Mesendoderm (in vitro differentiated cells): ENCODE results near the gene RALGAPA2.

Experiments used
- DNase-seq: peaks from one replicate; pipeline ENCODE4 v3.0.0; 2013
- H2AK5ac ChIP-seq: 2 replicates; pipeline ENCODE4 v1.6.1; 2013; ENCODE audit warnings: low read length, inconsistent platforms
- H2BK120ac ChIP-seq: 2 replicates; pipeline ENCODE4 v1.6.1; 2013; ENCODE audit warnings: low read depth, mild to moderate bottlenecking, low read length, moderate library complexity, mixed read lengths
- H2BK15ac ChIP-seq: replicated peaks from 2 replicates; pipeline ENCODE4 v1.6.1; 2013; ENCODE audit warnings: low read depth, mild to moderate bottlenecking, moderate library complexity
- H2BK5ac ChIP-seq: 2 replicates; pipeline ENCODE4 v1.6.1; 2013; ENCODE audit warnings: low read length, inconsistent platforms
- H3K18ac ChIP-seq: 2 replicates; pipeline ENCODE4 v1.6.1; 2013; ENCODE audit warnings: mild to moderate bottlenecking, low read length, mixed read lengths
- H3K23ac ChIP-seq: one replicate; pipeline ENCODE4 v1.6.1; 2013; ENCODE audit warnings: low read length
- H3K27ac ChIP-seq: 2 replicates; pipeline ENCODE4 v1.5.1; 2013; ENCODE audit warnings: low read depth, mild to moderate bottlenecking, inconsistent platforms, low read length, moderate library complexity
- H3K27me3 ChIP-seq: 2 replicates; pipeline ENCODE4 v1.6.1; 2013; ENCODE audit warnings: low read length, control low read depth, mild to moderate bottlenecking, inconsistent platforms; ENCODE audit not compliant: insufficient read depth, poor library complexity
- H3K36me3 ChIP-seq: 2 replicates; pipeline ENCODE4 v1.6.1; 2013; ENCODE audit warnings: low read length, inconsistent platforms; ENCODE audit not compliant: control insufficient read depth, insufficient read depth
- H3K4ac ChIP-seq: one replicate; pipeline ENCODE4 v1.6.1; 2013; ENCODE audit warnings: low read depth, mild to moderate bottlenecking, low read length, moderate library complexity
- H3K4me1 ChIP-seq: 2 replicates; pipeline ENCODE4 v1.6.1; 2013; ENCODE audit warnings: low read depth, low read length, inconsistent platforms; ENCODE audit not compliant: control insufficient read depth
- H3K4me2 ChIP-seq: 2 replicates; pipeline ENCODE4 v1.6.1; 2013; ENCODE audit warnings: low read length
- H3K4me3 ChIP-seq: 2 replicates; pipeline ENCODE4 v1.5.1; 2013; ENCODE audit warnings: mild to moderate bottlenecking, low read length
- H3K56ac ChIP-seq: one replicate; pipeline ENCODE4 v1.6.1; 2013; ENCODE audit warnings: low read length
- H3K79me1 ChIP-seq: 2 replicates; pipeline ENCODE4 v1.6.1; 2013; ENCODE audit warnings: low read length, inconsistent platforms
- H3K79me2 ChIP-seq: 2 replicates; pipeline ENCODE4 v1.6.1; 2013; ENCODE audit warnings: mild to moderate bottlenecking, low read length; ENCODE audit not compliant: control insufficient read depth, insufficient read depth
- H3K9ac ChIP-seq: 2 replicates; pipeline ENCODE4 v1.6.1; 2013; ENCODE audit warnings: low read length, inconsistent platforms
- H4K5ac ChIP-seq: one replicate; pipeline ENCODE4 v1.6.1; 2013; ENCODE audit warnings: low read length
- H4K8ac ChIP-seq: one replicate; pipeline ENCODE4 v1.6.1; 2013; ENCODE audit warnings: low read depth, mild to moderate bottlenecking, control low read depth, low read length, moderate library complexity
- WGBS: extraction: QIAGEN DNeasy Blood & Tissue Kit; methylation state at CpG from one replicate; pipeline ENCODE4 v1.1.7; 2013; ENCODE audit warnings: low lambda C conversion rate, missing lambda C conversion rate; ENCODE audit not compliant: insufficient coverage; ENCODE audit errors: extremely low coverage; 5-methylcytosine and 5-hydroxymethylcytosine counted together

Gene RALGAPA2

GRCh38 chr20:20665606-20666332, 46.7 kb downstream of the RALGAPA2 start:
- H4K8ac ChIP-seq = no peak overlapping the region
- no peak overlapping the region for H3K23ac ChIP-seq
- H3K36me3 ChIP-seq = no peaks in the 10 kb centered on the region
- no peak overlapping the region for H2AK5ac ChIP-seq
- no peak overlapping the region for H2BK5ac ChIP-seq
- no peak overlapping the region for H4K5ac ChIP-seq
- no peak overlapping the region for H3K27ac ChIP-seq
- H2BK120ac ChIP-seq = no peak overlapping the region
- no peak overlapping the region for H2BK15ac ChIP-seq
- no peak overlapping the region for H3K4me3 ChIP-seq
- WGBS = no CpG with 5 or more reads among the region's 3 CpGs
- no peak overlapping the region for H3K18ac ChIP-seq
- no peak overlapping the region for H3K4me2 ChIP-seq
- no peak for DNase-seq
- no peaks in the 10 kb centered on the region for H3K79me2 ChIP-seq
- H3K56ac ChIP-seq = no peak overlapping the region
- no peak overlapping the region for H3K9ac ChIP-seq
- H3K4ac ChIP-seq = no peak overlapping the region
- H3K4me1 ChIP-seq = peaks cover 2% of the 10 kb centered on the region
- H3K79me1 ChIP-seq = no peaks in the 10 kb centered on the region
- H3K27me3 ChIP-seq = no peaks in the 10 kb centered on the region

GRCh38 chr20:20664795-20665589, 47.5 kb downstream of the RALGAPA2 start:
- Histone ChIP-seq H3K9ac (no peak overlapping the region), H3K27ac (no peak overlapping the region), H3K4ac (no peak overlapping the region), H2BK15ac (no peak overlapping the region), H2BK5ac (no peak overlapping the region), H3K56ac (no peak overlapping the region), H2BK120ac (no peak overlapping the region), H3K4me3 (no peak overlapping the region), H4K8ac (no peak overlapping the region), H2AK5ac (no peak overlapping the region), H3K79me1 (no peaks in the 10 kb centered on the region), H4K5ac (no peak overlapping the region), H3K4me2 (no peak overlapping the region), H3K23ac (no peak overlapping the region), H3K27me3 (no peaks in the 10 kb centered on the region), H3K4me1 (peaks cover 2% of the 10 kb centered on the region), H3K36me3 (no peaks in the 10 kb centered on the region), H3K79me2 (no peaks in the 10 kb centered on the region), H3K18ac (no peak overlapping the region)
- no CpG with 5 or more reads among the region's 2 CpGs for WGBS
- peak; percentile 57 for DNase-seq

- no CpG with 5 or more reads among the region's 3 CpGs for WGBS
- H2AK5ac ChIP-seq = no peak overlapping the region
- H3K56ac ChIP-seq = no peak overlapping the region
- DNase-seq = no peak
- H3K27me3 ChIP-seq = no peaks in the 10 kb centered on the region
- no peak overlapping the region for H4K8ac ChIP-seq
- no peak overlapping the region for H3K27ac ChIP-seq
- no peaks in the 10 kb centered on the region for H3K79me1 ChIP-seq
- H2BK120ac ChIP-seq = no peak overlapping the region
- no peaks in the 10 kb centered on the region for H3K36me3 ChIP-seq
- H3K79me2 ChIP-seq = no peaks in the 10 kb centered on the region
- H3K4me1 ChIP-seq = peaks cover 2% of the 10 kb centered on the region
- H3K4me3 ChIP-seq = no peak overlapping the region
- no peak overlapping the region for H3K4me2 ChIP-seq
- no peak overlapping the region for H4K5ac ChIP-seq
- H3K4ac ChIP-seq = no peak overlapping the region
- no peak overlapping the region for H3K9ac ChIP-seq
- no peak overlapping the region for H3K23ac ChIP-seq
- H2BK15ac ChIP-seq = no peak overlapping the region
- no peak overlapping the region for H3K18ac ChIP-seq
- no peak overlapping the region for H2BK5ac ChIP-seq
These were observed 48.6 kb downstream of the RALGAPA2 start for GRCh38 chr20:20663841-20664240.

GRCh38 chr20:20658871-20659431, 53.5 kb downstream of the RALGAPA2 start:
- no peak overlapping the region for H3K18ac ChIP-seq
- no peak overlapping the region for H3K23ac ChIP-seq
- DNase-seq = no peak
- no peaks in the 10 kb centered on the region for H3K79me2 ChIP-seq
- H3K4me2 ChIP-seq = no peak overlapping the region
- H3K9ac ChIP-seq = no peak overlapping the region
- no peak overlapping the region for H2BK15ac ChIP-seq
- H3K4me3 ChIP-seq = no peak overlapping the region
- no peak overlapping the region for H3K56ac ChIP-seq
- no peak overlapping the region for H2BK5ac ChIP-seq
- H3K36me3 ChIP-seq = no peaks in the 10 kb centered on the region
- no CpG with 5 or more reads among the region's 4 CpGs for WGBS
- no peak overlapping the region for H2AK5ac ChIP-seq
- H3K4ac ChIP-seq = no peak overlapping the region
- no peaks in the 10 kb centered on the region for H3K4me1 ChIP-seq
- no peaks in the 10 kb centered on the region for H3K79me1 ChIP-seq
- H3K27ac ChIP-seq = no peak overlapping the region
- no peak overlapping the region for H4K5ac ChIP-seq
- H2BK120ac ChIP-seq = no peak overlapping the region
- H3K27me3 ChIP-seq = no peaks in the 10 kb centered on the region
- H4K8ac ChIP-seq = no peak overlapping the region

- Histone ChIP-seq H3K9ac (no peak overlapping the region), H3K27ac (no peak overlapping the region), H2BK15ac (no peak overlapping the region), H2BK5ac (no peak overlapping the region), H3K4me1 (no peaks in the 10 kb centered on the region), H3K79me2 (no peaks in the 10 kb centered on the region), H2AK5ac (no peak overlapping the region), H3K4me3 (no peak overlapping the region), H3K4ac (no peak overlapping the region), H3K79me1 (no peaks in the 10 kb centered on the region), H4K5ac (no peak overlapping the region), H3K36me3 (no peaks in the 10 kb centered on the region), H2BK120ac (no peak overlapping the region), H3K18ac (no peak overlapping the region), H3K27me3 (no peaks in the 10 kb centered on the region), H3K23ac (no peak overlapping the region), H3K56ac (no peak overlapping the region), H4K8ac (no peak overlapping the region), H3K4me2 (no peak overlapping the region)
- no peak for DNase-seq
These were observed 54.3 kb downstream of the RALGAPA2 start for GRCh38 chr20:20658123-20658522.
